HG03575 (cell line): ENCODE results near the gene TMPRSS11E.
"Not testable (repeated sequence)": the region's sequence is repeated elsewhere in the genome, so short reads cannot be mapped to it uniquely, and the experiment has no call there.

Experiments
- ATAC-seq: cut with Tn5 transposase; IDR thresholded peaks from one replicate; pipeline ENCODE4 v1.9.1; 2021; ENCODE audit not compliant: unreplicated experiment, insufficient number of reproducible peaks, low FRiP score; ENCODE audit errors: extremely low read depth

TMPRSS11E gene

GRCh38 chr4:68451246-68452211, 4.3 kb downstream of the TMPRSS11E start:
- ATAC-seq = peak; percentile 70

GRCh38 chr4:68460085-68460484, 12.8 kb downstream of the TMPRSS11E start:
- ATAC-seq = no peak

GRCh38 chr4:68461790-68462189, 14.5 kb downstream of the TMPRSS11E start:
- ATAC-seq = no peak

- no peak for ATAC-seq
These were observed 15.4 kb downstream of the TMPRSS11E start for GRCh38 chr4:68462691-68463090.

GRCh38 chr4:68463796-68464195, 16.5 kb downstream of the TMPRSS11E start:
- no peak for ATAC-seq

GRCh38 chr4:68465058-68465457, 17.8 kb downstream of the TMPRSS11E start:
- no peak for ATAC-seq

- no peak for ATAC-seq
These were observed 18.9 kb downstream of the TMPRSS11E start for GRCh38 chr4:68466185-68466584.

GRCh38 chr4:68466751-68467150, 19.5 kb downstream of the TMPRSS11E start:
- ATAC-seq = no peak

- no peak for ATAC-seq
These were observed 22.2 kb downstream of the TMPRSS11E start for GRCh38 chr4:68469482-68469881.

- ATAC-seq = no peak
These were observed 28.9 kb downstream of the TMPRSS11E start for GRCh38 chr4:68476191-68476590.

- ATAC-seq = no peak
These were observed 42.1 kb downstream of the TMPRSS11E start for GRCh38 chr4:68489338-68489737.

GRCh38 chr4:68490826-68491457, 43.7 kb downstream of the TMPRSS11E start:
- ATAC-seq = no peak

- no peak for ATAC-seq
These were observed 47.4 kb downstream of the TMPRSS11E start for GRCh38 chr4:68494688-68495087.

GRCh38 chr4:68498413-68499007, 51.2 kb downstream of the TMPRSS11E start:
- ATAC-seq = peak; percentile 71

- no peak for ATAC-seq
These were observed 51.8 kb downstream of the TMPRSS11E start for GRCh38 chr4:68499021-68499420.

GRCh38 chr4:68503462-68503861, 56.2 kb downstream of the TMPRSS11E start:
- not testable (repeated sequence) for ATAC-seq

- ATAC-seq = not testable (repeated sequence)
These were observed 57.6 kb downstream of the TMPRSS11E start for GRCh38 chr4:68504836-68505235.

GRCh38 chr4:68505452-68505851, 58.2 kb downstream of the TMPRSS11E start:
- not testable (repeated sequence) for ATAC-seq

- no peak for ATAC-seq
These were observed 71.6 kb downstream of the TMPRSS11E start for GRCh38 chr4:68518889-68519288.

GRCh38 chr4:68520985-68521384, 73.7 kb downstream of the TMPRSS11E start:
- no peak for ATAC-seq
